GM12878 (cell line): ENCODE data around the gene HPCA. TPM values are rescaled to one million over a fixed set of nuclear protein-coding genes. Genes with fewer than 3 reads are reported as not detected.

Experiments used
- ATAC-seq: fragments of 200-7000 bp; cut with Tn5 transposase; 3 replicates; pipeline ENCODE4 v1.9.1; 2020; ENCODE audit warnings: mild to moderate bottlenecking, moderate library complexity
- BruUV-seq: library from RNA; stranded (reverse); fragments of 400-500 nt; replicated peaks from 2 replicates; lab custom pipeline; 2021; lab: Mats Ljungman, UMichigan
- CTCF ChIA-PET: fragments of 300-600 bp; sonication (Branson Sonifier 250); formaldehyde crosslinking; extraction: SDS; loops from one replicate; lab custom pipeline; 2021; ENCODE audit warnings: inconsistent platforms; lab: Yijun Ruan, JAX
- POLR2A ChIA-PET: fragments of 350-600 bp; formaldehyde crosslinking; extraction: SDS; loops from one replicate; lab custom pipeline; 2021; ENCODE audit warnings: inconsistent platforms; lab: Charles Lee
- RAD21 ChIA-PET: fragments of 300-600 bp; sonication (Branson Sonifier 250); formaldehyde crosslinking; loops from one replicate; lab custom pipeline; 2023; ENCODE audit warnings: antibody characterized with exemption; ENCODE audit not compliant: unreplicated experiment; lab: Charles Lee
- SMC1A ChIA-PET: fragments of 300-600 bp; sonication (Branson Sonifier 250); formaldehyde crosslinking; loops from one replicate; lab custom pipeline; 2023; ENCODE audit not compliant: unreplicated experiment, uncharacterized antibody; lab: Charles Lee
- DNase-seq: peaks from one replicate; pipeline ENCODE4 v3.0.0-alpha.2; 2011; ENCODE audit warnings: low read depth, low spot score
- FAIRE-seq: peaks from 3 replicates; lab custom pipeline; 2011; peaks lifted over from hg19 to GRCh38; lab: Jason Lieb, UNC
- H2AFZ ChIP-seq: 2 replicates; pipeline ENCODE4 v1.6.0; 2011; ENCODE audit warnings: low read depth, low read length, control low read depth; ENCODE audit not compliant: control insufficient read depth
- H3K27ac ChIP-seq: 2 replicates; pipeline ENCODE4 v1.5.1; 2011; ENCODE audit warnings: control low read depth; ENCODE audit not compliant: control insufficient read depth, insufficient read depth
- H3K27me3 ChIP-seq, 2 experiments: replicated peaks in 1 of 2; 2 replicates each; pipeline versions ENCODE4 v1.6.0 to v1.6.1; 2011; ENCODE audit warnings: low read length in 1 of 2; ENCODE audit not compliant: control insufficient read depth in 2 of 2, insufficient read depth in 2 of 2
- H3K36me3 ChIP-seq, 2 experiments: 2 replicates each; pipeline ENCODE4 v1.5.1; 2011; ENCODE audit warnings: low read length in 1 of 2; ENCODE audit not compliant: control insufficient read depth in 2 of 2, insufficient read depth in 2 of 2
- H3K4me1 ChIP-seq: 2 replicates; pipeline ENCODE4 v1.6.1; 2011; ENCODE audit warnings: mild to moderate bottlenecking, low read length, moderate library complexity, mixed read lengths; ENCODE audit not compliant: control insufficient read depth, insufficient read depth
- H3K4me2 ChIP-seq: 2 replicates; pipeline ENCODE4 v1.6.0; 2011; ENCODE audit warnings: control low read depth; ENCODE audit not compliant: control insufficient read depth, insufficient read depth
- H3K4me3 ChIP-seq: fragments of 200-600 bp; sonication (generic); 2 replicates; pipeline ENCODE4 v1.5.1; 2016
- H3K79me2 ChIP-seq: 2 replicates; pipeline ENCODE4 v1.6.0; 2011; ENCODE audit warnings: low read length; ENCODE audit not compliant: control insufficient read depth, insufficient read depth
- H3K9ac ChIP-seq: 2 replicates; pipeline ENCODE4 v1.8.0; 2011; ENCODE audit warnings: low read length, control low read depth, mixed read lengths; ENCODE audit not compliant: control insufficient read depth, insufficient read depth
- H3K9me3 ChIP-seq: replicated peaks from 3 replicates; pipeline ENCODE4 v1.5.1; 2011; ENCODE audit warnings: mild to moderate bottlenecking, low read length; ENCODE audit not compliant: control insufficient read depth, insufficient read depth
- H4K20me1 ChIP-seq: 2 replicates; pipeline ENCODE4 v1.6.0; 2011; ENCODE audit not compliant: control insufficient read depth, insufficient read depth
- CEBPZ ChIP-seq: fragments of 150-350 bp; IDR thresholded peaks from 2 replicates; pipeline ENCODE4 v1.6.1; 2016; ENCODE audit warnings: low read depth, low read length
- EP300 ChIP-seq, 2 experiments: fragments of 150-350 bp in 1 of 2; IDR thresholded peaks; 2 replicates each; pipeline ENCODE4 v1.6.1; 2011 to 2012; ENCODE audit warnings: low read depth in 2 of 2, low read length in 2 of 2, borderline replicate concordance in 1 of 2, improper control_type of control experiment in 1 of 2, inconsistent platforms in 1 of 2; ENCODE audit not compliant: control insufficient read depth in 1 of 2
- FOS ChIP-seq: IDR thresholded peaks from 3 replicates; pipeline ENCODE4 v1.6.1; 2011; ENCODE audit warnings: borderline replicate concordance; ENCODE audit not compliant: insufficient read length; ENCODE audit errors: extremely low read depth
- FOXK2 ChIP-seq: fragments of 450-650 bp; IDR thresholded peaks from 2 replicates; pipeline ENCODE4 v1.6.1; 2017; ENCODE audit warnings: mild to moderate bottlenecking, moderate library complexity
- FOXM1 ChIP-seq: IDR thresholded peaks from 2 replicates; pipeline ENCODE4 v1.6.1; 2012; ENCODE audit warnings: low read depth, mild to moderate bottlenecking, inconsistent platforms, low read length, moderate library complexity
- IRF4 ChIP-seq: IDR thresholded peaks from 2 replicates; pipeline ENCODE4 v1.6.1; 2011; ENCODE audit warnings: low read depth, low read length
- NR2C2 ChIP-seq: IDR thresholded peaks from 2 replicates; pipeline ENCODE4 v1.6.1; 2011; ENCODE audit warnings: borderline replicate concordance, low read depth; ENCODE audit not compliant: control insufficient read depth, insufficient read length
- PKNOX1 ChIP-seq: fragments of 450-650 bp; IDR thresholded peaks from 2 replicates; pipeline ENCODE4 v1.6.1; 2016; ENCODE audit warnings: mild to moderate bottlenecking
- TARDBP ChIP-seq: IDR thresholded peaks from 2 replicates; pipeline ENCODE4 v1.6.1; 2016; ENCODE audit warnings: borderline replicate concordance
- ZBTB4 ChIP-seq: fragments of 450-650 bp; formaldehyde crosslinking; IDR thresholded peaks from 2 replicates; pipeline ENCODE4 v1.4.0; 2022; ENCODE audit warnings: mild to moderate bottlenecking, moderate library complexity
- ZNF274 ChIP-seq: IDR thresholded peaks from one replicate; pipeline ENCODE4 v1.8.0; 2011; ENCODE audit not compliant: insufficient read length, insufficient read depth
- WGBS: methylation state at CpG from one replicate; pipeline ENCODE4 v1.1.6; 2016; ENCODE audit warnings: low lambda C conversion rate; ENCODE audit not compliant: insufficient replicate concordance, insufficient coverage; ENCODE audit errors: missing lambda C conversion rate; 5-methylcytosine and 5-hydroxymethylcytosine counted together
- in situ Hi-C: fragments of 300-500 bp; cut with MboI; formaldehyde crosslinking; loops from 9 replicates; pipeline ENCODE4 v1.14.3; 2018; ENCODE audit warnings: mixed read lengths
- intact Hi-C: fragments of 100-400 bp; cut with micrococcal nuclease; formaldehyde crosslinking; loops from one replicate; pipeline ENCODE4 v1.14.2; 2022; ENCODE audit not compliant: unreplicated experiment
- polyA plus RNA-seq, 11 experiments: library from polyadenylated mRNA; depleted of rRNA in 4 of 11; unstranded in 6 of 11; stranded (reverse) in 5 of 11; fragments of >200 nt; fragmentation: Nextera tagmentation in 4 of 11; fragmentation: Illumina TruSeq in 1 of 11; extraction: Ambion mirVana in 4 of 11; extraction: Trizol in 1 of 11; gene quantifications; 1 replicate in 1 of 11; 2 replicates in 10 of 11; pipeline versions ENCODE4 v1.2.1 to v1.2.3, GENCODE V29; 2011 to 2016; ENCODE audit warnings: inconsistent platforms in 2 of 11, missing spikeins in 2 of 11, low read depth in 1 of 11
- total RNA-seq, 4 experiments: library from RNA; depleted of rRNA in 3 of 4; stranded (reverse); fragments of >200 nt in 3 of 4; fragmentation: Illumina TruSeq in 1 of 4; extraction: Trizol in 1 of 4; gene quantifications; 2 replicates each; pipeline versions ENCODE4 v1.2.1 to v1.2.3, GENCODE V29; 2013 to 2021

HPCA gene
- total and polyA plus RNA-seq, 10 of the 15 experiments (the other 5 are each of a cell fraction or from before 2014, with no cell fraction given): 0.11 TPM; not detected in 9

- ChIA-PET SMC1A (interaction anchor here (0.7 to 8.4 kb wide), 13 partner anchors 9 to 156 kb away, joined by 3 to 110 read pairs (median 4); no protein-coding TSS in a partner anchor), CTCF (interaction anchor here (0.7 to 8.1 kb wide), 19 partner anchors 11 to 219 kb away, joined by 3 to 183 read pairs (median 7); no protein-coding TSS in a partner anchor), RAD21 (interaction anchor here (0.7 to 5.4 kb wide), 5 partner anchors 19 to 156 kb away, joined by 3 to 67 read pairs (median 9); no protein-coding TSS in a partner anchor), POLR2A (interaction anchor here (0.9 to 1.0 kb wide), 2 partner anchors 29 to 150 kb away, joined by 3 read pairs; no protein-coding TSS in a partner anchor)
- intact Hi-C loops (no loop called here), in situ Hi-C loops (loop anchor here (5.0 to 25.0 kb wide), 3 partner anchors 76 to 681 kb away; no protein-coding TSS in a partner anchor)
- no peak for ATAC-seq
- Histone ChIP-seq H2AFZ (no peak overlapping the region), H3K9ac (no peak overlapping the region), H3K27ac (no peak overlapping the region), H3K4me3 (no peak overlapping the region), H4K20me1 (no peaks in the 10 kb centered on the region), H3K27me3 (no peaks in the 10 kb centered on the region), H3K4me1 (no peaks in the 10 kb centered on the region), H3K79me2 (no peaks in the 10 kb centered on the region), H3K4me2 (no peak overlapping the region), H3K36me3 (peaks cover 0 to 2% of the 10 kb centered on the region in 2 experiments; a peak in 1 of 4 replicates), H3K9me3 (no peaks in the 10 kb centered on the region)
- whole genome bisulfite sequencing: 0% methylated on average over 1 of the region's 1 CpG
- TF ChIP-seq IRF4 (no peak), TARDBP (no peak), ZBTB4 (CRISPR knock-in tag) (no peak), FOS (no peak), CEBPZ (no peak), NR2C2 (no peak), FOXM1 (no peak), ZNF274 (no peak), PKNOX1 (no peak), EP300 (IDR thresholded peaks at IDR 0.05; ENCODE audit: borderline replicate concordance in 1 of 2, control insufficient read depth in 1 of 2, low read depth in 2 of 2, low read length in 2 of 2) (no peak), FOXK2 (no peak)
- no peak for DNase-seq
- BruUV-seq: no TSS peak
- FAIRE-seq: no peak
Observed at GRCh38 chr1:32931760-32932159, 45.5 kb downstream of the HPCA start.
